HS-5 (cell line): Measurements from ENCODE around the gene EEA1.

Experiments used
- DNase-seq: peaks from one replicate; pipeline ENCODE4 v3.0.0-alpha.2; 2012; ENCODE audit warnings: low read depth

The EEA1 gene

DNA sequence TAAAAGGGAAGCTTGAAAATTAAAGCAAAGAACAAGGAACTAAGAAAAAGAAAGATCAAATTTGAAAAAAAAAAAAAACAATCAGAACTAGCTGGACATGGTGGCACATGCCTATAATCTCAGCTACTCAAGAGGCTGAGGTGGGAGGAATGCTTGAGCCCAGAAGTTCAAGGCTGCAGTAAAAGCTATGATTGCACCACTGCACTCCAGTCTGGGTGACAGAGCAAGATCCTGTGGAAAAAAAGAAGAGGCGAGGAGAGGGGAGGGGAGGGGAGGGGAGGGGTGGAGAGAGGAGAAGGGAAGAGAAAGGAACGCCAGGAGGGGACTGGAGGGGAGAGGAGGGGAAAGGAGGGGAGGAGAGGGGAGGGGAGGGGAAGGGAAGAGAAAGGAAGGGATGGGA, 43.0 kb downstream of the EEA1 start:
- no peak for DNase-seq

GRCh38 chr12:92879698-92880322, 49.3 kb downstream of the EEA1 start:
- no peak for DNase-seq

GRCh38 chr12:92877904-92878303, 51.2 kb downstream of the EEA1 start:
- no peak for DNase-seq

DNA sequence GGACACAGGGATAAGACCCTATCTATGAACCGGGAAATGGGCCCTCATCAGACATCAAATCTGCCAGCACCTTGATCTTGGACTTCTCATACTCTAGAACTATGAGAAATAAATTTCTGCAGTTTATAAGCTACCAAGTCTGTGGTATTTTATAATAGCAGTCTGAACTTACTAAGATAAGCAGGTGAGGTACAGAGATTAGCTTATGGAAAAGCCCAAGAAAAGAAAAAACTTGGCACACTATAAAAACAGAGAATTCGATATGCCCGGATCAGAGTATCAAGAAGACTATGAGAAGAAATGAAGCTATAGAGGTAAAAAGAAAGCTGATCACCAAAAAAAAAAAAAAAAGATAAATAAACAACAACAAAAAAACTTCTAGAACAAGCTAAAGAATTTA, 52.6 kb downstream of the EEA1 start:
- DNase-seq = no peak

DNA sequence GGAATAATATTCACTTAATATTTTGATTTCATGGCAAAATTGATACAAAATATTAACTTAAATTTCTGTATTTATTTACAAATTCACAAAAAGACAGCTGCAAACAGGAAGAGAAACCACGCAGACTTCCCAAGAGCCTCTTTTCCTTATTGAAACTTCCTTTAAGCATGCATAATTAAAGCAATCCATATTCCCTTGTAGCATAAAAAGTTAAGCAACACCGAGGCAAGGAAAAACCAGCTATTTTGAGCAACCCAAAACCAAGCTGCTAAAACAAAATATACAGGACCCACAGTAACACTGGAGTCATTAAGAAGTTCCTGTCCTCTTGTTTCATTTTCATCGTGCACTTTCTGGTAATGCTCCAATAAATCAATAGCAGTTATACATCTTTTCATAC, 58.0 kb downstream of the EEA1 start:
- no peak for DNase-seq

DNA sequence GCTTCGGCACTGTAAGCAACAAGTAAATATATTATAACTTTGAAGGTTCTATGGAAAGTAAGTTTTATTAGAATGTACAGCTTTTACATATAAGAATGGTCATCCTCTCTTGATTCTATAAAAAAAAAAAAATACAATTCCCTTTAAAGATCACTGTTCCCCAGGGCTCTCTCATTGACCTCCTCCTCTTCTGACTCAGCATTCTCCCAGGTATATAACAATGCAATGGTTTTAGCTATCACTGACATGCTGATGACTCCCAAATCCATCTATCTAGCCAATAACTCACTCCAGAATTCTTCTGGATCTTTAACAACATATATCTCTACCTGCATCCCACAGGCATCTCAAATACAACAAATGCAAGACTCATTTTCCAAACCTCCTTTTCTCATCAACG, 62.7 kb downstream of the EEA1 start:
- DNase-seq = no peak

DNA sequence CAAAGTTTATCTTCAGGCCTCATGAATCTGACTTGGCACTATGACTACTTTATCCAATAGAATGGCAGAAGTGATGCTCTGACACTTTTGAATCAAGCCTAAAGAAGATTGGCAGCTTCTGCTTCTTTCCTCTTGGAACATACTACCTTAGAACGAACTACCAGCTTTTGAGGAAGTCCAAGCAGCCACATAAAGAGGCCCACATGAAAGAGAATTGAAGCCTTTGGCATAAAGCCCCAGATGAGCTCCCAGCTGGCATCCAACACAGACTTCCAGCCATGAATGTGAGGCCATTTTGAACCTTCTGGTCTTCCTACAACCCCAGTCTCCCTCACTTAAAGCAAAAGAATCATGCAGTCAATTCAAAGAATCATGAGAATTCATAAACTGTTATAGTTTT, 65.8 kb downstream of the EEA1 start:
- no peak for DNase-seq

GRCh38 chr12:92861381-92861780, 67.7 kb downstream of the EEA1 start:
- DNase-seq = no peak

- DNase-seq = no peak
These were observed 68.6 kb downstream of the EEA1 start for GRCh38 chr12:92860521-92860920.

- no peak for DNase-seq
These were observed 69.3 kb downstream of the EEA1 start for GRCh38 chr12:92859650-92860386.

DNA sequence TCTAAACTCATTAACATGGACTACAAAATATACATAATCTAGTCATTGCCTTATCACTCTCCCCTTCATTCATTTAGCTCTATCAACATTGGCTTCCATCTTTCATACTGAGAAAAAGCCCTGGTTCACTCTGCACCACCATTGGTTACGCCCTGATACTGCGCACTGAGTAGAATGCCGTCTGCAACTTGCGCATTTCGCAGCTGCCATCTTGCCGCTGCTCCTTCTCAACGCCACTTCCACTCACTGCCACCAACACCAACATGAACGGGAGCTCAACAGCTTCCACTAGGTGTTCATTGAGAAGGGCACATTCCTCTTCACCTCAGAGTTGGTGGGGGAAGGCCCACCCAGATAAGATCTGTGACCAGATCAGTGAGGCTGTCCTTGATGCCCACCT, 71.3 kb downstream of the EEA1 start:
- no peak for DNase-seq

GRCh38 chr12:92854344-92854743, 74.8 kb downstream of the EEA1 start:
- DNase-seq = no peak

DNA sequence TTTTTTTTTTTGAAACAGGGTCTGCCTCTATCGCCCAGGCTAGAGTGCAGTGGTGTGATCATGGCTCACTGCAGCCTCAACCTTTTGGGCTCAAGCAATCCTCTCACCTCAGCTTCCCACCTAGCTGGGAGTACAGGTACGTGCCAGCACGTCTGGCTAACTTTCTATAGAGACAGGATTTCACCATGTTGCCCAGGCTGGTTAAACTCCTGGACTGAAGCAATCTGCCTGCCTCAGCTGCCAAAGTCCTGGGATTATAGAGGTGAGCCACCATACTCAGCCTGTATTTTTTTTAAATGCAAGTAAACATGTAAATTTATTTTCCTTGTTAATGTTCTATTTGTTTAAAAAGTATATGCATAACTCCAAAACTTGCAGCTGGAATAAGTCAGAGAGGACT, 80.4 kb downstream of the EEA1 start:
- no peak for DNase-seq

DNA sequence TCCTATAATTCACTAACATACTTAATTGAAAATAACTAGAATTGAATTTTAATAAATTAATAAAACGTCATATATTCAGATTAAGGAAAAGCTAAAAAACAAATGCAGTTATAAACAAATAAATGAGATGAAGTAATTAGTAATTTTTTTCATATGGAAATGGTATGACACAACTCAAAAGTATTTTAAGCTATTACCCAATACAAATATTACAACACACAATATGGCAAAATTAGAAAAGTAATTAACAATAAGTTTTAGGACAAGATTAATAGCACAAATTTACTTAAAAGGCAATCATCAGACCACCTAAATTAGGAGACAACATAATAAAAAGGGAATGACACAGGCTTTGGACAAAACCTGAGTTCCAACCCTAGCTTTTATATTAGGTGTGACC, 81.7 kb downstream of the EEA1 start:
- DNase-seq = peak; percentile 9

DNA sequence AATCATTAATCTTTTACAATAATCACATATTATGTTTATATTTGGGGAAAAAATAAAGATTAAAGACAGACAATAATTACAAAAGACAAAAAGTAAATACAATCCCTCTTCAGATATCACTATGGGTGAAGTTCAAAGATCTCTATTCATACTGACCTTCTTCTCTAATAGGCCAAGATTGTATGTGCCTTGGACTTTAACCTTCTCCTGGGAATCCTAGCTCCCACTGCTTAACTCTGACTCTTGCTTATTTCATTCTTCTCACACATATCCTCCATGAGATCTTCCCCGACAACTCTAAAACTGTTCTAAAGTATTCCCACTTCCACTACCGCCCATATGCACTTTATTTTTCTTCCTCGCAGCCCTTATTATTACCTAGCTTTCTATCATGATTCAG, 83.8 kb downstream of the EEA1 start:
- DNase-seq = no peak

DNA sequence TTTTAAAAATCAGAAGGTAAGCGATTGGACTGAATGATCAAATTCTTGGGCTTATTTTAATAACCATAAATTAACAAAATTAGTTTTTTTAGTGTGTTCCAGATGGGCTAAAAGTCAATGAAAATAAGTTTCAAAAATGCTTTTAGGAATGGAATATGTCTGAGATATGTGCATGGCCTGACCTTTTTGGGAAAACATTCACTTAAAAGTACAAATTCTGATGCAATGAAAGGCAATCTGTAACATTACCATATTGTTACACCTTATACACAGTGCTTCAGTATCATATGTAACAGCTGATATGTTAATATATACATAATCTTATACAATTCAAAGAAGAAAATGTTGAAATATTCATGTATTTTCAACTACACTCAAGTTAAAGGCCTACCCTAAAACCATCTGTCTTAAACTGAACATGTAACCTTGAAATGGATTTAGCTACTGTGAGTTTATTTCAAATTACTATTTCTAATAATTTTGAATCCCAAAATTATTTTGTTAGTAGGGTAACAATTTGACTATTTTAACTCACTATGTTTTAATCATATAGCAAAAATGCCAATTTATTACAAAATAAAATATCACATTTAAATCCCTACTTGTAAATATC, 84.8 kb downstream of the EEA1 start:
- no peak for DNase-seq

DNA sequence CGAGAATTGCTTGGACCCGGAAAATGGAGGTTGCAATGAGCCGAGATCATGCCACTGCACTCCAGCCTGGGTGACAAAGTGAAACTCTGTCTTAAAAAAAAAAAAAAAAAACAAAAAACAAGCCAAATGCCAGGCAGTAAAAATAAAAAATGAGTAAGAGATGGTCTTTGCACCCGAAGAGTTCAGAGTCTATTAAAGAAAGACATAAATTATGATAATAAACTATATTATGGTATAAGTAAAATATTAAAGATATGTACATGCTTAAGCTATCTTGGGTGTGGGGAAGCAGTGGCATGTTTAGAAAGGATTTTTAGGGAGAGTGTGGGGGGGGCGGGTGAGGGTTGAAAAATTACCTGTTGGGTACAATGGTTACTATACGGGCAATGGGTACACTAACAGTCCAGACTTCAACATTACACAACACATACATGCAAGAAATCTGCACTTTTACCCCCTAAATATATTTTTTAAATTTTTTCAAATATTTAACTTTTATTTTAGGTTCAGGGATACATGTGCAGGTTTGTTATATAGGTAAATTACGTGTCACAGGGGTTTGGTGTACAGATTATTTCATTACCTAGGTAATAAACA, 99.3 kb downstream of the EEA1 start:
- no peak for DNase-seq

- DNase-seq = no peak
These were observed 100.5 kb downstream of the EEA1 start for GRCh38 chr12:92828565-92828964.

DNA sequence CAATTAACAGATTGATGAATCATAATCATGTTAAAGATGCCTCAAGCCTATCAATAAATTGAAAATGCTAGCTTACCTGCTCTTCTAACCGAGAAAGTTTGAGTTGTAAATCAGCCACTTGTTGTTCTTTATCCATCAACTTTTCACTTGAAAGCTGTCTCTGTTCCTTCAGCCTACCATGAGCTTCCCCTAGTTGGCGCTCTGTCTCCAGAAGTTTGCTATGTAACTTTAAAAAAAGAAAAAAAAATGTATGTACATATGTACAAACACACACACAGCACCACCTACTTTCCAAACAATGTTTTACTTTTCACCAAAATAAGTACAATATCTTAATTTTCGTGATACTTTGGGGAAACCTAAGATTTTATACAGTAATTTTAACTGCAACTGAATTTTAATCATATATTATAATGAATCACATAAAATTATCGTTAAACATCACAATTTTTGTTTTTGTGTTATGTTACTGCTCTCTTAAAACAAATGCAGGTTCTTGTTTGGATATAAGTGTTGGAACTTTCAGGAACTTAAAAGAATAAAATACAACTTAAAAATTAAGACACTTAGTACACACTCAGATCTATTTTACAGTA, 101.2 kb downstream of the EEA1 start:
- DNase-seq = peak; percentile 20

GRCh38 chr12:92821142-92821541, 108.0 kb downstream of the EEA1 start:
- DNase-seq = no peak

DNA sequence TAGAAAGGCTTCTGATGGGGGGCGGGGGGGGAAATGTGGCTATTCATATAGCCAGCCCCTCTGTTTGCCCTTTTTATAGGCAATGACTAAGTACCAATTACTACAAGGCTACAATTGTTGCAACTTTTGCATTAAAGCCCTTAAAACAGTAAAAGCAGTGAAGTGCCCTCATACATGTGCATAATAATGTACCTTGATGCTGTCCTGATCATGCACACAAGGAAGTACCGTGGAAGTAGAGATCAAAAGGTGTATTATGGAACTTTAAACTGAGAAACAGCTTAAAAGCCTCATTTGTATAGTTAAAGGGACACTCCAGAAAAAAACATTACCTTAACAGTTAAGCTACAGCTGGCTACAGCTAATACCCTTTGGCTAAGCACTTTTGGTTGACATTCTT, 114.5 kb downstream of the EEA1 start:
- DNase-seq = no peak

- no peak for DNase-seq
These were observed 118.7 kb downstream of the EEA1 start for GRCh38 chr12:92810370-92810769.

GRCh38 chr12:92803903-92804302, 125.2 kb downstream of the EEA1 start:
- no peak for DNase-seq
